ENCODE data around the gene TP53INP2. TPM values are rescaled to one million over a fixed set of nuclear protein-coding genes. Genes with fewer than 3 reads are reported as not detected.

The TP53INP2 gene
- total and polyA plus RNA-seq, 11 donors: 54.6 to 176 (median 93.7) TPM

GRCh38 chr20:34744340-34744739 lies 40.2 kb downstream of the TP53INP2 start:
- H3K27me3 ChIP-seq: no peaks in the 10 kb centered on the region
- intact Hi-C loops (cut with DNase I): no loop called here
- DNase-seq: no peak
- H3K36me3 ChIP-seq: peaks cover 0 to 98% (median 89%) of the 10 kb centered on the region in 9 donors
- WGBS, 4 donors: 80 to 85% (median 82%) methylated on average over 3 of the region's 3 CpGs
- ATAC-seq: no peak
- H3K27ac ChIP-seq: peak overlapping the region in 8 of 12 donors; percentile 24 to 74 (median 51)
- H3K4me1 ChIP-seq: peaks cover 0 to 34% (median 9%) of the 10 kb centered on the region in 12 donors
- H3K9me3 ChIP-seq: no peaks in the 10 kb centered on the region
- no peak for TF ChIP-seq POLR2A (IDR thresholded peaks at IDR 0.05)
- no peak for TF ChIP-seq CTCF (IDR thresholded peaks at IDR 0.05)
- no peak overlapping the region for H3K4me3 ChIP-seq

DNA sequence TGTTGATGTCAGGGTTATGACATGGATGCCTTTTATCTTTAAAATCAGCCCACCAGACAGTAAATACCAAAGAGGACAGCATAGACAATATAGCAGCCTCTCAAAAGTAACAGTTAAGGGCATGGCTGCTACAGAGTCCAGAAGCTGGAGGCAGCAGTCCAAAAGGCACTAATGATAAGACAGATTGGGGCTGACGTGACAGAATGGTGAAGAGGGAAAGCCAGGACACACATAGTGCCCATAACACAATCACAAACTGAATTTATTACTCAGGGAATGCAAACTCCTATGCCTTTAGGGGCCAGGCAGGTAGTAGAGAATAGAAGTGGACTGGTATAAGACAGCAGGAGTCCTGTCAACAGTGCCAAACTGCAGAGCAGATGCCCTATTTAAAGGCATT lies 40.7 kb downstream of the TP53INP2 start:
- H3K4me3 ChIP-seq: no peak overlapping the region
- no peaks in the 10 kb centered on the region for H3K9me3 ChIP-seq
- no peak for TF ChIP-seq POLR2A (IDR thresholded peaks at IDR 0.05)
- TF ChIP-seq CTCF (IDR thresholded peaks at IDR 0.05): no peak
- intact Hi-C loops (cut with DNase I): loop anchor here in 3 of 10 donors (1.0 to 5.0 kb wide), 2 partner anchors 166 to 168 kb away; no protein-coding TSS in a partner anchor
- peak overlapping the region in 10 of 12 donors; percentile 25 to 74 (median 51) for H3K27ac ChIP-seq
- DNase-seq (peak in 4 of 5 donors; percentile 44 to 53 (median 48)), ATAC-seq (peak; percentile 90 to 93 (median 93))
- 44 to 47% (median 46%) methylated on average over 1 of the region's 1 CpG for WGBS, 4 donors
- H3K27me3 ChIP-seq: no peaks in the 10 kb centered on the region
- peaks cover 0 to 34% (median 9%) of the 10 kb centered on the region in 12 donors for H3K4me1 ChIP-seq
- H3K36me3 ChIP-seq: peaks cover 0 to 98% (median 93%) of the 10 kb centered on the region in 9 donors

DNA sequence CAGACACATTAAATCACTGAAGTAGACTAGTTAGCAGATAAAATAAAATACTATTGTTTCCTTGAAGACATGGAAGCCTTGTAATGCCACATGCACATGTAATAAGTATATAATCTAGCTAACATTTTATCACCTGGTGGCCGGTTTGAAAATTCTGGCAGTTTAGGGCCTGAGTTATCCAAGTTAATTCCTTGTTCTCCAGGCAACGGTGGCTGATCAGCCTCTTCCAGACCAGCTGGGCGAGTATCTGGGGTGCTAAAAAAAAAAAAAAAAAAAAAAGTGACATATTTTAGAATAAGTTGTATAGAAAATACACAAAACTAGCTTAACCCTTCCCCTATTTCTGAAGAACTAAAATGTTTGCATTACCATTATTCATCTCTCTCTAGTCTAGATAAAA lies 42.5 kb downstream of the TP53INP2 start:
- ATAC-seq (no peak), DNase-seq (no peak)
- Histone ChIP-seq H3K27me3 (no peaks in the 10 kb centered on the region), H3K36me3 (peaks cover 0 to 96% (median 92%) of the 10 kb centered on the region in 9 donors), H3K27ac (no peak overlapping the region), H3K4me1 (peaks cover 0 to 27% (median 9%) of the 10 kb centered on the region in 12 donors), H3K9me3 (no peaks in the 10 kb centered on the region), H3K4me3 (no peak overlapping the region)
- intact Hi-C loops (cut with DNase I): loop anchor here in 2 of 10 donors (5.0 kb wide), 1 partner anchor 169 kb away; no protein-coding TSS in a partner anchor
- 61 to 83% (median 70%) methylated on average over 3 of the region's 3 CpGs for WGBS, 4 donors
- TF ChIP-seq CTCF (IDR thresholded peaks at IDR 0.05) (no peak), POLR2A (IDR thresholded peaks at IDR 0.05) (no peak)

GRCh38 chr20:34747479-34747878 lies 43.3 kb downstream of the TP53INP2 start:
- intact Hi-C loops (cut with DNase I): loop anchor here in 2 of 10 donors (5.0 kb wide), 1 partner anchor 170 kb away; no protein-coding TSS in a partner anchor
- DNase-seq (no peak), ATAC-seq (no peak)
- Histone ChIP-seq H3K4me3 (no peak overlapping the region), H3K27me3 (no peaks in the 10 kb centered on the region), H3K4me1 (peaks cover 0 to 27% (median 9%) of the 10 kb centered on the region in 12 donors), H3K27ac (peak overlapping the region in 1 of 12 donors; percentile 33), H3K36me3 (peaks cover 0 to 96% (median 90%) of the 10 kb centered on the region in 9 donors), H3K9me3 (no peaks in the 10 kb centered on the region)
- WGBS, 4 donors: 63 to 71% (median 68%) methylated on average over 2 of the region's 2 CpGs
- no peak for TF ChIP-seq POLR2A (IDR thresholded peaks at IDR 0.05)
- no peak for TF ChIP-seq CTCF (IDR thresholded peaks at IDR 0.05)
